Measurements from ENCODE around the gene P4HA2.
"Not testable (repeated sequence)": the region's sequence is repeated elsewhere in the genome, so short reads cannot be mapped to it uniquely, and the experiment has no call there.

The P4HA2 gene

DNA sequence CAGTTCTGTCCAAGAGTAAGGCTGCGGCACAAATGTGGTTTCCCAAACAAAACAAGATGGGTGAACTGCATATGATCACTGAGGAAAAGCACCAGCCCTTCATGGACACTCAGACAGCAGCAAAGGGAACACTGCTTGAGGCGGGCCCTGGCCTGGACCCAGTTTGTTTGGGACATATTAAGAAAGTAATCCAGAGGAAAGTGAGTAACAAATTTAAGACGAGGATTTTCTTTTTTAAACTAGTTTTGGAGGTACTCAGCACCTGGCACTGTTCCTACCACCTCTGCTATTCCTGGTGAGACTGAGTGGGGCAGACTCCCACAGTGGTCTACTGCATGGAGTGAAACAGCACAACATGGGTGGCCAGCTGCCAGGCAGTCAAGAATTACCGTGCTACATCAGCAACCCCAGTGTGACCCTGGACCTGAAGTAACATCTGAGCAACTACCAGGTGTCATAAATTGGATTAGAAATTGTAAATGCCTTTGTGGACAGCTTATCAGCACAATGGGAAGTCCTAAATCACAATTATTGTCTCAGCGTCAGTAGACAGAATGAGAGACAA lies 28.5 kb downstream of the P4HA2 start:
- DNase-seq (ENCODE audit: low read depth), result no peak

DNA sequence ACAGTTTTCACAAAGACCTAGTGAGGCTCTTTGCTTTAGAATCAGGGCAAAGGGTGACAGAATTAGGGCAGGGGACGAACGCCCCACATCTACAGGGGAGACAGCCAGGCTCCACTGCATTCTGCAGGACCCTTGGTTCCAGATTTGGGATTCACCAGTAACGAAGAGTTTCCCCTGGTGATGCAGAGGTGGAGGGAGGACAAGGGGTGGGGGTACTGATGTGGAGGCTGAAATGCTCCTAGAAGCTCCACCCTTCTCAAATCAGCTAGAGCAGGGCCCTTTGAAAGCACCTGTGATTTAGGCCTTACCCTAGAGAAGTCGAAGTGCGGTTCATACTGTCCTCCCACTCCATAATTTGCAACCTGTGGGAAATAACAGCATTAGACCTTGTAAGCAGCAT lies 29.1 kb downstream of the P4HA2 start:
- no peak for DNase-seq (ENCODE audit: low read depth)

DNA sequence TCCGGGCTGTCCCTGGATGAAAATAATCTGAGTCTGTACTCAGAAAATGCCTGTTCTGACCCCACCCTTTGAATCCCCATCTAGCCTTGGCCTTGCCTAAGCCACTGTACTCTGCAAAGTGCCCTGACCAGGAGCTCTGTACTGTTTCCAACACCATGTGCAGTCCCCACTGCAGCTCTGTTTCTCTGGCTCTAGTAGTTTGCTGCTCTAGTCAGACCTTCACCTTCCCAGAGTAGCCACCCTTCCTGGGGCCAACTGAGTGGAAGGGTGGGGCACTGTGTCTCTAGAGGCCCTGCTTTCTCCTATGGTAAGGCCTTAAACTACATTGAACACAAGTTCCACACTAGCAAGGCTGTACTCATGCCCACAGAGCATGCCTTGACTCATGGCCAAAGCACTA lies 31.9 kb downstream of the P4HA2 start:
- DNase-seq (ENCODE audit: low read depth), result no peak

DNA sequence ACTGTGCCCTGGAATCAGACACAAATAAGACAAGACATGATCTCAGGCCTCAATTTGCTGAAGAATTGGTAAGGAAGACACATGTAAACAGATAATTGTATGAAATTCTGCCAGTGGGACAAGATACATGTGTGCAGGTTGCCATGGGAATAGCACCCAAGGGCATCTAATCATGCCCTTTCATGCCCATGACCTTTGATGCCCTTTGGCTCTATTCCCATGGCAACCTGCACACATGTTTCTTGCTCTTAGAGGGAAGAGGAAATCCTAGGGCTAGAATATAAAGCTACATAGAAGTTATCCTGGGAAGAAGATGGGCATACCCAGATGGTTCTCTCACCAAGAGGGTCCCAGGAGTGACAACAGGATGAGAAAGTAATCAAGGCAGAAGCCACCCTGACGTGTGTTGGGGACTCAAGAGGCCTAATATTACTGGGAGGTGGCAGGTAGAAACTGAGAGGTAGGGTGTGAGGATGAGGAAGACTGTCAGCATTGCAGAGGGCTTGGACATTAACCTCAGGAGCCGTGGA lies 34.4 kb downstream of the P4HA2 start:
- no peak for DNase-seq (ENCODE audit: low read depth)

DNA sequence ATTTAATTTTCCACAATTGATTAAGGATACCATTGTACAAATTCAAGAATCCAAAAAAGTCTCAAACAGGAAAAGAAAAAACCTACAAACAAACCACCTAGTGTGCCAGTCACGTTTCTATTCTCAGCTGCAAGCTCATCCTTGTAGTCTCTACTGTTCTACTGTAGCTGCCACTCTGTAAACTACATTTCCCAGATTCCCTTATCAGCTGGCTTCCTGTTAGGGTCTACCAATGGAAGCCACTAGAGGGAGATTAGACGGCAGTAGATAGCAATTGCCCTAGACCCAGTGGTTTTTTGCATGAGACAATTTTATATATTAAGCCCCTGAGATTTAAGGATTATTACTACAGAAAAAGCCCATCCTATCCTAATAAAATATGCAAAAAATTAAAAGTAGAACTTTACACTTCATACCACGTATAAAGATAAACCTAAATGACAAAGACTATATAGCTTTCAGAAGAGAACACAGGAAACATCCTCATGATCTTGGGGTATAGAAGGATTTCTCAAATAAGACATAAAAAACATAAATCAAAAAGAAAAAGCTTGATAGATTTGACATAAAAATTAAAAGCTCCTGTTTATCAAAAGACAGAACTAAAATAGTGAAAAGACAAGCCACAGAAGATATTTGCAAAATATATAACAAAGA lies 37.4 kb downstream of the P4HA2 start:
- DNase-seq (ENCODE audit: low read depth), result no peak

DNA sequence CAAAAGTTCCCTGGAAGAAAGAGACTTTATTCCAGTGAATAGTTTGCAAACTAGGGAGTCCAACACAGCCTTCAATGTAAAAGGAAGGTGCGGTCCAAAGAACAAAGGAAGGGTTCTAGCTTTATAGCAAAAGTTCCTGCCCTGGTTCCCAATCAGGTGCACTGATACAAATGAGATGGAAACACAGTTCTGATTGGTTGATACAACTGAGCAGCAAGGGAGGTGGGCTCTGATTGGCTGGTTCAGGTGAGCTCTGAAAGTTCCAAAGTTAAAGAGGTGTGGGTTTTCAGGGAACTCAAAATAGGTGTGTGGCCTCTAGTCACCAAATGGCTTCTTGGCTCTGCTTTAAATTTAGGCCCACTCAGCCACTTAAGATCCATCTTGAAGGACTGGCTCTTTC lies 43.1 kb downstream of the P4HA2 start:
- no peak for DNase-seq (ENCODE audit: low read depth)

DNA sequence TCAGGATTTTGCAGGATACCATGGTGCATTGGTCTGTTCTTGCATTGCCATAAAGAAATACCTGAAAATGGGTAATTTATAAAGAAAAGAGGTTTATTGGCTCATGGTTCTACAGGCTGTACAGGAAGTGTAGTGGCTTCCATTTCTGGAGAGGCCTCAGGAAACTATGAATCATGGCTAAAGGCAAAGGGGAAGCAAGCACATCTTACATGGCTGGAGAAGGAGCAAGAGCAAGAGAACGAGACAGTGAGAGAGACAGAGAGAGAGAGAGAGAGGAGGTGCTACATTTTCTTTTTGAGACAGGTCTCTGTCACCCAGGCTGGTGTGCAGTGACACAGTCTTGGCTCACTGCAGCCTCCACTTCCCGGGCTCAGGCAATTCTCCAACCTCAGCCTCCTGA lies 43.9 kb downstream of the P4HA2 start:
- no peak for DNase-seq (ENCODE audit: low read depth)

DNA sequence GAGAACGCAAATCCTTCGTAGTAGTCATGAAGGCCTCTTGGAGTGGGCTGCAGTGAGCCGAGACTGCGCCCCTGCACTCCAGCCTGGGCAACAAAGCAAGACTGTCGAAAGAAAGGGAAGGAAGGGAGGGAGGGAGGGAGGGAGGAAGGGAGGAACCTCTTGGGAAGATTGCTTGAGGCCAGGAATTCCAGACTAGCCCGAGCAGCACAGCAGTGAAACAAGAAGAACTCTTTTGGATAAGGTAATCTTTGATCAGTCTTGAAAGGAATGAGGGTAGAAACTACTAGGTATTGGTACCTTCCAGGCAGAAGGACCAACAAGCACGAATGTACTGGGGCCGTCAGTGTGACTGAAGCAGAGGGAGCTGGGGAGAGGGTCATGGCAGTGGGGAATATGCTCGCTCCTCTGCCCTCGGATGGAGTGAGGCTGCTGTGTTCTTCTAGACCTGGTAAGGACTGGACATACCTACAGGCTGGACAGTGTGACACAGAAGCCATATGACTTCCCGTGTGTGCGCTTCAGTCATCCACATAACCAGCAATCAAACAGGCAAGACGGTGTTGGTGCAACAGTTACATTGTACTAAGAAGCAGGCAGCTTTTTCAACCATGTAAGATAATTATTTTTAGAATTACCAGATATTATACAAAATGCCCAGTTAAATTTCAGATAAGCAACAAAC lies 45.2 kb downstream of the P4HA2 start:
- no peak for DNase-seq (ENCODE audit: low read depth)

DNA sequence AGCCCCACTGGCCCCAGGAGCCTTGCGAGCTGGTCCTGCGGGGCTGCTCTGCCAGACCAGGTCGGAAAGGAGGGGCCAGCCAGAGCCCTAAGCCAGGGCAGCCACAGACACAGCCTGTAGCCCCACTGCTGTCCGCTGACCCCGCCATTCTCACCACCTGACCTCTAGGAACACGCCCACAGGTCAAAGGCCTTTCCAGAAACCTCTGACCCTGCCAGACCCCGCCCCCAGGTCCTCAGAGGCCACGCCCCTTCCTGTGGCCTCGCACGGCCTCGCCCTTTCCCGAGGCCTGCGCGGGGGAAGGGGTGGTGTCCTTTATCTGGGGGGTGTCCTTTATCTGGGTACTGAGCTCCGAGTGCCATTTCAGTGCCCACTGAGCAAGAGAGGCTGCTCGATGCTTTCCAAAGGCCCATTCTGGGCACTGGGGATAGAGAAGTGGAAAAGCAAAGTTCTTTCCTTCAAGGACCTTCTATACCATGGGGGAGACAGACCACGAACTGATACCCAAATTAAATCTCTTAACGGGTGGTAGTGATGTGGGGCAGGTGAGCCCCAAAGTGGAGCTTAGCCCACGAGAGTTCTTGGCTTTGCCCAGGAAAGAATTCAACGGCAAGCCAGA lies 46.5 kb downstream of the P4HA2 start:
- DNase-seq (ENCODE audit: low read depth), result no peak

DNA sequence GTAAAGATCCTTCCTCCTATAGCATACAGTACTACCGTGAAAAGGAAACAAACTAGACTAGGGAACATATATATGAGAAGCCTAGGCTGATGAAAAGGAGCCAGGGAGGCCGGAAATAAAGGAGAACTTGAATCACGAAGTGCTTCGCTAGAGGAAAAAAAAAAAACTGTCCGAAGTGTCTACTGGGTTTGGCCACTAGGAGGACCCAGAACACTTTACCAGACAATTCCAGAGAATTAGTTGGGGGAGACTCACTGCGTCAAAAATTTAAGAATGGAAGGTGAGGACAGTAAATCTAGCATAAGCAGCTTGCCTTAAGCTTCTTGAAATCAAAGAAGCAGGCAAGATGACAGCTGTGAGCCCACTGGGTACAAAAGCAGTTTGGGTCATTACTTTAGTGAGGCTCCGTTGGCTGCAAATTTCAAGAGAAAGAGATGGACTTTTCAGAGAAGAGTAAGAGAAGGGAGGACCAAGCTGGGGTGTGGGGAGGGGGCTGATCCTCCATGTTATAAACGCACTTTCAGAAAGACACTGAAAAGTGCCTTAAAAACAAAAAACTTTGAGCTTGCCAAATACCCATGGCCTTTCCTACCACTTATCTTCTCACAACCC lies 47.4 kb downstream of the P4HA2 start:
- no peak for DNase-seq (ENCODE audit: low read depth)

DNA sequence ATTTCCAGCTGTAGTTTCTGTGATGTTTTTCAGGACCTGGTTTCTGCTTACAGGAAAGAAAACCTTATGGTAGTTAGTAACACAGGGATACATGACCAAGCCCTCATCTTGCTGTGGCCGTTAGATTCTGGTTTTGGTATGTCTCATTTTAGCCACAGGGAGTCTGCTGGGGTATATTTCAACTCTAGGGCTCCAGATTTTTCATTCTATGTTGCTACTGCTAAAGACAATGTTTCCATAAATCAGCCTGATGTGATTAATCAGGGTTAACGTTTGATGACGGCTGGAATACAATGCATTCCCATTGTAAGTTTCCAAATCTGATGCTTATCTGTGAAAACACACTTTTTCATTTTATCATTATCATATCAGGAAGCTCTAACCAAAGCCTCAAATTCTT lies 48.2 kb downstream of the P4HA2 start:
- DNase-seq (ENCODE audit: low read depth), result no peak

DNA sequence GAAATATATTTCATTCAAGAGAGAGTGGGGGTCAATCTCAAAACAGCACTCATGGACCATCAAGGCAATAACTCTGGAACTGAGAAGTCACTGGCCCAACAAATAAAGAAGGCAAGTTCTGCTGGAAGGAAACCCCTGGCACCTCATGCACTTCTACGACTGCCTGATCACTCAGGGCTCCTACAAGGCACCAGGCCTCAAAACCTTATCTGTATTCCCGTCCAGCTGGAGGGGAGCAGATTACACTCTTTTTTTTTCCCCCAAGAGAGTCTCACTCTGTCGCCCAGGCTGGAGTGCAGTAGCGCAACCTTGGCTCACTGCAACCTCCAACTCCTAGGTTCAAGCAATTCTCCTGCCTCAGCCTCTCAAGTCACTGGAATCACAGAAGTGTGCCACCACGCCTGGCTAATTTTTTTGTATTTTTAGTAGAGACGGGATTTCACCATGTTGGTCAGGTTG lies 49.9 kb downstream of the P4HA2 start:
- DNase-seq (ENCODE audit: low read depth), result no peak

DNA sequence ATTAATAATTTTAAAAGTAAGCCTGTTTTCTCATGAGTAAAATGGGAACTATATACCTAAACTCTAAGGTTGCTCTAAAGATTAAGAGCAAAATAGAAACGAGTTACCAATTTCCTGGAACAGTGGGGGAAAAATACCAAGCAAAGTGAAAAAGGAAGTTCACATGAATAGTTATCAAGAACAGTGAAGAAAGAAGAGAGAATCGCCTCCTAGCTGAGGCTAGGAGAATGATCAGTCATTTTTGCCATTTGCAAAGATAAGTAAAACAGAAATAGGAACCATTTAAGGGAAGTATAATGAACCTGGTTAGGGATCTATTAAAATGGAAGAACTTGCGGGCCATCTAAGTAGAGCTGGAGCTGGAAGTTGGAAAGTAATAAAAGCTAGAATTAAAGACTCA lies 50.7 kb downstream of the P4HA2 start:
- DNase-seq (ENCODE audit: low read depth), result no peak

DNA sequence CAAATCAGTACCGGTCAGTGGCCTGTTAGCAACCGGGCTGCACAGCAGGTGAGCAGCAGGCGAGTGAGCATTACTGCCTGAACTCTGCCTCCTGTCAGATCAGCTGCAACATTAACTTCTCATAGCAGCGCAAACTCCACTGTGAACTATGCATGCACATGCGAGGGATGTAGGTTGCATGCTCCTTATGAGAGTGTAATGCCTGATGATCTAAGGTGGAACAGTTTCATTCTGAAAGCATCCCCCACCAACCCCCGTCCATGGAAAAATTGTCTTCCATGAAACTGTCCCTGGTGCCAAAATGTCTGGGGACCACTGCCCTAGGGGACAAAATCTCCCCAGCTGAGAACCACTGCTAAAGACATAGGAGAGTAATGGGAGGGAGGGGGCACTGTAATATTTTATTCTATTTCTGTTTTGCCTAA lies 51.1 kb downstream of the P4HA2 start:
- DNase-seq (ENCODE audit: low read depth), result no peak

DNA sequence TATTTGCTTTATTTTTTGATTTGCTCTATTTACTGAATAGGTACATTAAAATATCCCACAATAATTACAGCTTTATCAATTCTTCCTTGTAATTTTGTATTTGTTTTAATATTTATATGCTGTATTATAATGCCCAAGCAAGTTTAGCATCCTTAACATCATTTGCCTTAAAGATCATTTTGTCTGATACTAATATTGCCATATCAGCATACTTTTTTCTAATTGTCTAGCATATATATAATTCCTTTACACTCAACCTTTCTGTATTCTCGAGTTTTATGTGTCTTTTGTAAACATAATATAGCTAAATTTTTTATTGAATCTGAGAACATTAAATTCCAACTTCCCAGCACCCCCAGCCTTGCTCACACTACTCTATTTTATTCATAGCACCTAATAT lies 64.7 kb downstream of the P4HA2 start:
- DNase-seq (ENCODE audit: low read depth), result no peak

DNA sequence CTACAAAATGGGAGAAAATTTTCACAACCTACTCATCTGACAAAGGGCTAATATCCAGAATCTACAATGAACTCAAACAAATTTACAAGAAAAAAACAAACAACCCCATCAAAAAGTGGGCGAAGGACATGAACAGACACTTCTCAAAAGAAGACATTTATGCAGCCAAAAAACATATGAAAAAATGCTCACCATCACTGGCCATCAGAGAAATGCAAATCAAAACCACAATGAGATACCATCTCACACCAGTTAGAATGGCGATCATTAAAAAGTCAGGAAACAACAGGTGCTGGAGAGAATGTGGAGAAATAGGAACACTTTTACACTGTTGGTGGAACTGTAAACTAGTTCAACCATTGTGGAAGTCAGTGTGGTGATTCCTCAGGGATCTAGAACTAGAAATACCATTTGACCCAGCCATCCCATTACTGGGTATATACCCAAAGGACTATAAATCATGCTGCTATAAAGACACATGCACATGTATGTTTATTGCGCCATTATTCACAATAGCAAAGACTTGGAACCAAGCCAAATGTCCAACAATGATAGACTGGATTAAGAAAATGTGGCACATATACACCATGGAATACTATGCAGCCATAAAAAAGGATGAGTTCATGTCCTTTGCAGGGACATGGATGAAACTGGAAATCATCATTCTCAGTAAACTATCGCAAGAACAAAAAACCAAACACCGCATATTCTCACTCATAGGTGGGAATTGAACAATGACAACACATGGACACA lies 65.9 kb downstream of the P4HA2 start:
- DNase-seq (ENCODE audit: low read depth), result not testable (repeated sequence)

DNA sequence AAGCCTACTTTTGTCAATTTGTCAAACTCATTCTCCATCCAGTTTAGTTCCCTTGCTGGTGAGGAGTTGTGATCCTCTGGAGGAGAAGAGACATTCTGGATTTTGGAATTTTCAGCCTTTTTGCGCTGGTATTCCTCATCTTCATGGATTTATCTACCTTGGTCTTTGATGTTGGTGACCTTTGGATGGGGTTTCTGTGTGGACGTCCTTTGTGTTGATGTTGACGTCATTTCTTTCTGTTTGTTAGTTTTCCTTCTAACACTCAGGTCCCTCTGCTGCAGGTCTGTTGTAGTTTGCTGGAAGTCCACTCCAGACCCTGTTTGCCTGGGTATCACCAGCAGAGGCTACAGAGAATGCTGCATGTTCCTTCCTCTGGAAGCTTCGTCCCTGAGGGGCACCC lies 71.2 kb downstream of the P4HA2 start:
- DNase-seq (ENCODE audit: low read depth), result no peak

DNA sequence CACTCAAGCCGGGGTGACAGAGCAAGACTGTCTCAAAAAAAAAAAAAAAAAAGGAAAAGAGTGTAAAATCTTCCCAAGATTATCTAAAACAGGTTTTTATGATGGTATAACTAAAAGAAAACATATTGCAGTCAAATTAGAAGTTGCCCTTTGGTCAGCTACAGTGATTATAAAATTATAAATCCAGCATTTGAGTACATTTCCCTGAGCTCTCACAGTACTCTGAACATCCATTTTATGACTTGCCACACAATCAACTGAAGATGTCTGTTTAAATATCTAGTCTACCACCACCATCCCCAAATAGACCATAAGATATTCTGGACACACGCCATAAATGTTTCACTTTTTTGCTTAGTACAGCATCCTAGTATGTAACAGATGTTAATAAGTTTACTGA lies 77.1 kb downstream of the P4HA2 start:
- no peak for DNase-seq (ENCODE audit: low read depth)

DNA sequence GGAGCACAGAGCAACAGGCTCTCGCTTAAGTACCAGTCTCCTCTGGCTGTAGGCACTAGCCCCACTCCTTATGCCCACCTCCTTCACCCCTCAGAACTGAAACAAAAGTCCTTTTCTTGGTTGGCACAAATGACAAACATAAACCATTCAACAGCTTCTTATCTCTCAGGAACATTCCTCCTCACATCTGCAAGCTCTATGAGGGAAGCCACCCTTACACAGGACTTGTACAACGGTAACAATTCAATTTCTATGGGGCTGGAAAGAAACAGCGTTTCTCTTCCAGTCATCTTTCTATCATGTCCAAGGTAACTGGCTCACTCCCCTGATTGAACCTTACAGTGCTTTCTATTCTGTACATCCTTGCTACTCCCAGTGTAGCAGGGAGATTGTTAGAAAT lies 80.0 kb downstream of the P4HA2 start:
- DNase-seq (ENCODE audit: low read depth), result no peak

DNA sequence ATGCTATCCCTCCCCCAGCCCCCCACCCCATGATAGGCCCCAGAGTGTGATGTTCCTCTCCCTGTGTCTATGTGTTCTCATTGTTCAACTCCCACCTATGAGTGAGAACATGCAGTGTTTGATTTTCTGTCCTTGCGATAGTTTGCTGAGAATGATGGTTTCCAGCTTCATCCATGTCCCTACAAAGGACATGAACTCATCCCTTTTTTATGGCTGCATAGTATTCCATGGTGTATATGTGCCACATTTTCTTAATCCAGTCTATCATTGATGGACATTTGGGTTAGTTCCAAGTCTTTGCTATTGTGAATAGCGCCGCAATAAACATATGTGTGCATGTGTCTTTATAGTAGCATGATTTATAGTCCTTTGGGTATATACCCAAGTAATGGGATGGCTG lies 82.3 kb downstream of the P4HA2 start:
- not testable (repeated sequence) for DNase-seq (ENCODE audit: low read depth)

DNA sequence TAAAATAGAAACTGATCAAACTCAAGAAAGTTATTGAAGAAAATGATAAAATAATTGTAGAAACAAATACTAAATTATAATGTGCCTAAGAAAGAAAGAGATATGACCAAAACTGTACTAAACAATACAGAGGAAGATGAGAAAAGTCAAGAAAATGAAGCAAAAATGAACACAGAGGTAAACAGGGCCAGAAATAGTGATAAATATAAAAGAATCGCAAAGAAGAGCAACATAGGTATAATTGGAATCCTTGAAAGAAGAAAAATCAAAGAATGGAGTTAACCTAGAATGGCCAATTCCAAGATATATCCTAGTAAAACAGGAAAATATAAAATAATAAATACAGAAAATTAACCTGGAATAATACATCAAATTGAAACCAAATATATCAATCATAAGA lies 84.5 kb downstream of the P4HA2 start:
- no peak for DNase-seq (ENCODE audit: low read depth)

DNA sequence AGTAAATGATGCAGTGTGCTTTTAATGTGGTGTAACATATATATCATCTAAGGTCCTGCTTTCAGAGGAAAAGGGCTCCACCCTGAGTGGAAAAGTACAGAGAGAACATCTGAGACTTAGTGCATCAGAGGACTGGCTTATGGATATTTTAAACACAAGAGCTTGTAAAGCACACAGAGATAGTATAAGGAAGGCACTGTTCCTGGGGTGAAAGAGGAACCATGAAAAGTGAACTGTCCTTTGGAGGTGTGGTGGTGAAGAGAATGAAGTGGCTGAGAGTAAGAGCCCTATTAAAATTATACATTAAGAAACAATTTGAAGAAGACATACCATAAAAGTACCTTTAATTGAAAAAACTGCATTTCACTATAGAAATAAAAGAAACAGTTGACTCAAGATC lies 85.2 kb downstream of the P4HA2 start:
- no peak for DNase-seq (ENCODE audit: low read depth)
